Ishikawa (cell line): Measurements from ENCODE around the gene GCGR.

Source experiments
- CEBPB ChIP-seq: IDR thresholded peaks from 2 replicates; pipeline ENCODE4 v1.6.1; 2012
- CREB1 ChIP-seq: IDR thresholded peaks from 2 replicates; pipeline ENCODE4 v1.6.1; 2012; ENCODE audit warnings: low read depth
- EGR1 ChIP-seq: IDR thresholded peaks from 2 replicates; pipeline ENCODE4 v1.6.1; 2012
- EP300 ChIP-seq: IDR thresholded peaks from 2 replicates; pipeline ENCODE4 v1.6.1; 2012; ENCODE audit warnings: borderline replicate concordance
- FOXM1 ChIP-seq: IDR thresholded peaks from 2 replicates; pipeline ENCODE4 v1.6.1; 2012; ENCODE audit warnings: low read depth, borderline replicate concordance
- MAX ChIP-seq: IDR thresholded peaks from 2 replicates; pipeline ENCODE4 v1.6.1; 2012
- NFIC ChIP-seq: IDR thresholded peaks from 2 replicates; pipeline ENCODE4 v1.6.1; 2012
- RAD21 ChIP-seq: IDR thresholded peaks from 2 replicates; pipeline ENCODE4 v1.6.1; 2012; ENCODE audit warnings: low read depth
- REST ChIP-seq: IDR thresholded peaks from 2 replicates; pipeline ENCODE4 v1.6.1; 2012; ENCODE audit warnings: low read depth, mild to moderate bottlenecking
- TAF1 ChIP-seq: IDR thresholded peaks from 2 replicates; pipeline ENCODE4 v1.6.1; 2012; ENCODE audit warnings: low read depth, mild to moderate bottlenecking
- TCF12 ChIP-seq: IDR thresholded peaks from 2 replicates; pipeline ENCODE4 v1.6.1; 2012; ENCODE audit warnings: low read depth
- TEAD4 ChIP-seq: IDR thresholded peaks from 2 replicates; pipeline ENCODE4 v1.6.1; 2012
- USF1 ChIP-seq: IDR thresholded peaks from 2 replicates; pipeline ENCODE4 v1.6.1; 2012
- YY1 ChIP-seq: IDR thresholded peaks from 2 replicates; pipeline ENCODE4 v1.6.1; 2012; ENCODE audit warnings: low read depth
- ZBTB7A ChIP-seq: IDR thresholded peaks from 2 replicates; pipeline ENCODE4 v1.6.1; 2012; ENCODE audit warnings: low read depth

The GCGR gene

GRCh38 chr17:81807839-81808238 lies 3.9 kb downstream of the GCGR start:
- TF ChIP-seq TCF12 (no peak), FOXM1 (no peak), CEBPB (no peak), NFIC (no peak), TAF1 (no peak), TEAD4 (no peak), RAD21 (no peak), CREB1 (no peak)

GRCh38 chr17:81808778-81809555 lies 5.0 kb downstream of the GCGR start:
- TF ChIP-seq FOXM1, result no peak
- TF ChIP-seq RAD21, result no peak

DNA sequence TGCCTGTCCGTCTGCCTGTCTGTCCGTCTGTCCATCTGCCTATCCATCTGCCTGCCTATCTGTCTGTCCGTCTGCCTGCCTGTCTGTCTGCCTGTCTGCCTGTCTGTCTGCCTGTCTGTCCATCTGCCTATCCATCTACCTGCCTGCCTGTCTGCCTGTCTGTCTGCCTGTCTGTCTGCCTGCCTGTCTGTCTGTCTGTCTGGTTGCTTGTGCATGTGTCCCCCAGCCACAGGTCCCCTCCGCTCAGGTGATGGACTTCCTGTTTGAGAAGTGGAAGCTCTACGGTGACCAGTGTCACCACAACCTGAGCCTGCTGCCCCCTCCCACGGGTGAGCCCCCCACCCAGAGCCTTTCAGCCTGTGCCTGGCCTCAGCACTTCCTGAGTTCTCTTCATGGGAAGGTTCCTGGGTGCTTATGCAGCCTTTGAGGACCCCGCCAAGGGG lies 5.6 kb downstream of the GCGR start:
- TF ChIP-seq FOXM1 (no peak), USF1 (no peak), RAD21 (no peak), EGR1 (no peak), CEBPB (no peak), EP300 (no peak), YY1 (no peak), NFIC (no peak), MAX (no peak), CREB1 (no peak), TCF12 (no peak), REST (no peak), TEAD4 (no peak), ZBTB7A (no peak)

GRCh38 chr17:81810476-81810875 lies 6.5 kb downstream of the GCGR start:
- no peak for TF ChIP-seq YY1
- TF ChIP-seq TCF12, result no peak
- no peak for TF ChIP-seq NFIC
- TF ChIP-seq CREB1, result no peak
- no peak for TF ChIP-seq TAF1
- no peak for TF ChIP-seq CEBPB
- TF ChIP-seq REST, result no peak
- TF ChIP-seq FOXM1, result no peak
- TF ChIP-seq EGR1, result no peak
- no peak for TF ChIP-seq EP300
- TF ChIP-seq RAD21, result no peak
- TF ChIP-seq TEAD4, result no peak

GRCh38 chr17:81810892-81811704 lies 7.1 kb downstream of the GCGR start:
- TF ChIP-seq TCF12, result no peak

- no peak for TF ChIP-seq TAF1
- TF ChIP-seq REST, result no peak
- no peak for TF ChIP-seq EGR1
- no peak for TF ChIP-seq TCF12
These were observed 8.0 kb downstream of the GCGR start for GRCh38 chr17:81811705-81812570.
